IMR-90 (cell line): ENCODE measurements around the gene HMX1. TPM values are rescaled to one million over a fixed set of nuclear protein-coding genes. Genes with fewer than 3 reads are reported as not detected.

ENCODE experiments used
- ATAC-seq: fragments of 200-7000 bp; cut with Tn5 transposase; 2 replicates; pipeline ENCODE4 v1.9.1; 2020; ENCODE audit warnings: low read depth, mild to moderate bottlenecking, moderate library complexity
- BruUV-seq: library from RNA; stranded (reverse); fragments of 400-500 nt; replicated peaks from 2 replicates; lab custom pipeline; 2021; lab: Mats Ljungman, UMichigan
- CTCF ChIA-PET: fragments of 300-600 bp; formaldehyde crosslinking; extraction: SDS; loops from one replicate; lab custom pipeline; 2021; ENCODE audit warnings: antibody characterized with exemption; lab: Yijun Ruan, JAX
- POLR2A ChIA-PET: fragments of 300-600 bp; sonication (Branson Sonifier 250); formaldehyde crosslinking; loops from one replicate; lab custom pipeline; 2022; ENCODE audit warnings: antibody characterized with exemption; ENCODE audit not compliant: unreplicated experiment; lab: Charles Lee
- DNase-seq: peaks from one replicate; pipeline ENCODE4 v3.0.0; 2013
- H2AFZ ChIP-seq: replicated peaks from 2 replicates; pipeline ENCODE3; 2013; ENCODE audit warnings: low read length, mild to moderate bottlenecking; ENCODE audit not compliant: poor library complexity
- H2AK5ac ChIP-seq: 2 replicates; pipeline ENCODE4 v1.6.1; 2013; ENCODE audit warnings: low read depth, low read length, inconsistent platforms
- H2AK9ac ChIP-seq: replicated peaks from 2 replicates; pipeline ENCODE3; 2013; ENCODE audit warnings: mild to moderate bottlenecking, low read depth, low read length, moderate library complexity; ENCODE audit not compliant: poor library complexity
- H2BK120ac ChIP-seq: 2 replicates; pipeline ENCODE4 v1.6.1; 2013; ENCODE audit warnings: low read depth, low read length, inconsistent platforms
- H2BK15ac ChIP-seq: 3 replicates; pipeline ENCODE4 v1.6.1; 2013; ENCODE audit warnings: low read depth, low read length, inconsistent platforms
- H2BK20ac ChIP-seq: 2 replicates; pipeline ENCODE4 v1.6.1; 2013; ENCODE audit warnings: low read depth, mild to moderate bottlenecking, inconsistent platforms, low read length, moderate library complexity
- H2BK5ac ChIP-seq: 2 replicates; pipeline ENCODE4 v1.6.1; 2013; ENCODE audit warnings: mild to moderate bottlenecking, low read depth, low read length, inconsistent platforms; ENCODE audit not compliant: poor library complexity, severe bottlenecking
- H3K14ac ChIP-seq: replicated peaks from 2 replicates; pipeline ENCODE4 v1.6.1; 2013; ENCODE audit warnings: low read depth, low read length, inconsistent platforms
- H3K18ac ChIP-seq: 2 replicates; pipeline ENCODE4 v1.6.1; 2013; ENCODE audit warnings: low read depth, low read length, control low read depth
- H3K23ac ChIP-seq: 2 replicates; pipeline ENCODE4 v1.6.1; 2013; ENCODE audit warnings: low read depth, low read length, inconsistent platforms
- H3K27ac ChIP-seq: 2 replicates; pipeline ENCODE4 v1.5.1; 2013; ENCODE audit warnings: mild to moderate bottlenecking, control low read depth, low read length; ENCODE audit not compliant: insufficient read depth
- H3K27me3 ChIP-seq: 2 replicates; pipeline ENCODE4 v1.6.1; 2013; ENCODE audit warnings: low read length; ENCODE audit not compliant: control insufficient read depth, insufficient read depth
- H3K36me3 ChIP-seq: 2 replicates; pipeline ENCODE4 v1.6.1; 2013; ENCODE audit warnings: low read length, mixed read lengths; ENCODE audit not compliant: control insufficient read depth, insufficient read depth
- H3K4ac ChIP-seq: 2 replicates; pipeline ENCODE4 v1.6.1; 2013; ENCODE audit warnings: low read depth, low read length, inconsistent platforms
- H3K4me1 ChIP-seq: 2 replicates; pipeline ENCODE4 v1.6.1; 2013; ENCODE audit warnings: low read length, mixed read lengths; ENCODE audit not compliant: control insufficient read depth, insufficient read depth
- H3K4me2 ChIP-seq: 2 replicates; pipeline ENCODE4 v1.6.1; 2013; ENCODE audit warnings: low read depth, mild to moderate bottlenecking, control low read depth, low read length, moderate library complexity
- H3K4me3 ChIP-seq: 2 replicates; pipeline ENCODE4 v1.5.1; 2013; ENCODE audit warnings: low read depth, mild to moderate bottlenecking, control low read depth, low read length, moderate library complexity; ENCODE audit not compliant: insufficient read depth
- H3K56ac ChIP-seq: 2 replicates; pipeline ENCODE4 v1.6.1; 2013; ENCODE audit warnings: low read length, inconsistent platforms; ENCODE audit not compliant: insufficient read depth; ENCODE audit errors: extremely low read depth
- H3K79me1 ChIP-seq, 2 experiments: 2 replicates each; pipeline ENCODE4 v1.6.1; 2013; ENCODE audit warnings: low read length in 2 of 2, inconsistent platforms in 1 of 2, low read depth in 1 of 2
- H3K9ac ChIP-seq: 2 replicates; pipeline ENCODE4 v1.6.1; 2013; ENCODE audit warnings: low read depth, low read length, control low read depth
- H3K9me1 ChIP-seq: 2 replicates; pipeline ENCODE4 v1.6.1; 2013; ENCODE audit warnings: low read length, inconsistent platforms; ENCODE audit not compliant: insufficient read depth
- H3K9me3 ChIP-seq: 2 replicates; pipeline ENCODE4 v1.6.1; 2013; ENCODE audit warnings: low read length; ENCODE audit not compliant: control insufficient read depth, insufficient read depth
- H4K20me1 ChIP-seq: 2 replicates; pipeline ENCODE4 v1.6.1; 2013; ENCODE audit warnings: low read length, inconsistent platforms; ENCODE audit not compliant: insufficient read depth
- H4K5ac ChIP-seq: 2 replicates; pipeline ENCODE4 v1.6.1; 2013; ENCODE audit warnings: mild to moderate bottlenecking, low read depth, low read length, control low read depth
- H4K8ac ChIP-seq, 2 experiments: 2 replicates each; pipeline ENCODE4 v1.6.1; 2013; ENCODE audit warnings: low read depth in 2 of 2, low read length in 2 of 2, control low read depth in 1 of 2, inconsistent platforms in 1 of 2
- H4K91ac ChIP-seq: 2 replicates; pipeline ENCODE4 v1.6.1; 2013; ENCODE audit warnings: low read depth, low read length, inconsistent platforms; ENCODE audit not compliant: insufficient read depth
- CEBPB ChIP-seq: IDR thresholded peaks from 2 replicates; pipeline ENCODE4 v1.6.1; 2012; ENCODE audit warnings: low read depth, low read length, improper control_type of control experiment
- NFE2L2 ChIP-seq: fragments of 150-350 bp; IDR thresholded peaks from 2 replicates; pipeline ENCODE4 v1.6.1; 2016; ENCODE audit warnings: low read depth, mild to moderate bottlenecking, low read length
- RFX5 ChIP-seq: IDR thresholded peaks from 2 replicates; pipeline ENCODE4 v1.8.0; 2012; ENCODE audit warnings: low read depth, mild to moderate bottlenecking, low read length, moderate library complexity
- WGBS, 2 experiments: methylation state at CpG; one replicate each; pipeline versions ENCODE4 v1.1.5 to v1.1.7; 2013; ENCODE audit warnings: missing lambda C conversion rate in 2 of 2; ENCODE audit not compliant: insufficient read length in 1 of 2; ENCODE audit errors: extremely low coverage in 2 of 2; 5-methylcytosine and 5-hydroxymethylcytosine counted together
- dilution Hi-C: fragments of 300-500 bp; cut with HindIII; formaldehyde crosslinking; loops from one replicate; pipeline ENCODE4 v1.14.3; 2018; ENCODE audit warnings: low sequenced_read_pairs; ENCODE audit not compliant: unreplicated experiment
- in situ Hi-C: fragments of 300-500 bp; cut with MboI; formaldehyde crosslinking; loops from 3 replicates; pipeline ENCODE4 v1.14.3; 2019; ENCODE audit warnings: low sequenced_read_pairs, inconsistent platforms, mixed read lengths
- intact Hi-C: fragments of 100-400 bp; cut with micrococcal nuclease; formaldehyde crosslinking; loops from 2 replicates; pipeline ENCODE4 v1.10.0; 2022
- polyA plus RNA-seq, 3 experiments: library from polyadenylated mRNA; depleted of rRNA; stranded (reverse); fragments of >200 nt; gene quantifications; 2 replicates each; pipeline ENCODE4 v1.2.3, GENCODE V29; 2012; ENCODE audit warnings: low replicate concordance in 1 of 3
- total RNA-seq: library from RNA; depleted of rRNA; stranded (reverse); fragments of >200 nt; gene quantifications from 2 replicates; pipeline ENCODE4 v1.2.3, GENCODE V29; 2012
- TF ChIP-seq, protein P1 (sequence below): conservative IDR thresholded peaks from 2 replicates; pipeline ENCODE4 v1.5.1; 2012; ENCODE audit warnings: mild to moderate bottlenecking, low read depth, low read length, improper control_type of control experiment
- TF ChIP-seq, protein P2 (sequence below): fragments of 150-350 bp; IDR thresholded peaks from 2 replicates; pipeline ENCODE4 v1.6.1; 2016; ENCODE audit warnings: low read depth, mild to moderate bottlenecking, low read length, moderate library complexity, borderline replicate concordance
- TF ChIP-seq, protein P3 (sequence below): fragments of 150-350 bp; IDR thresholded peaks from 2 replicates; pipeline ENCODE4 v1.6.1; 2017; ENCODE audit warnings: mild to moderate bottlenecking, antibody characterized with exemption, low read length, low read depth

HMX1 gene
- total and polyA plus RNA-seq, 2 of the 4 experiments (the other 2 are of a cell fraction): not detected

DNA sequence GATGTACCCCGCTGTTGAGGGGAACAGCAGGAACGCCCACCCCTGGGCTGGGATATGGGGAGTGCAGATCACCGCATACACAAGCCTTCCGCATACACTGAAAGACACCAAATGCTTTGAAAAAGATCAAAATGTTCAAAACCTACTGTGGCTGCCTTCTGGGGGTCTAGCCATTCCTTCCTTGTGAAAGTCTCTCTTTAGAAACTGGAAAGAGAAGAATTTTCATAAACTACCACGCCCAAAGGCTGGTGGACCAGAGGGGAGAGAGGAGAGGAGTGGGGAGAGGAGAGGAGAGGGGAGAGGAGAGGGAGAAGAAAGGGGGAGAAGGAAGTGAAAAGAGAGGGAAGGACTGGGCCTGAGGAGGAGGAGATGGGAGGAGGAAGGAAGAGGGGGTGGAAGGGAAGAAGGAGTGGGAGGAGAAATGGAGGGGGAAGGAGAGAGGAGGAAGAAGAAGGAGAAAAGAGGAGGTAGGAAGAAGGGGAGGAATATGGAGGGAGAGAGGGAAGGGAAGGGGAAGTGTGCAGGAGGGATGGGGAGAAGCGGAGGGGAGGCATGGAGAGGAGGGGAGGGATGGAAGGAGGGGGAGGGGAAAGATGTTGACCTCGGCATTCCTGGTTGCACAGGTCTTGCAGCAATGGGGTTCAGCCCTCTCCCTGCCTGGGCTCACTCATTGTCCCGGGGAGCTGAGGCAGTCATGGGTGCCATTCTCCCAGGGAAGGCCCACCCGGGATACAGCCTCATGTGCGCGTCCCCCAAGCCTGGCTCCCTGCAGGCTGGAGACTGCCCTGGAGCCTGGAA, 5.5 kb upstream of the HMX1 start:
- Histone ChIP-seq H3K4me1 (no peaks in the 10 kb centered on the region), H3K14ac (no peak overlapping the region), H3K18ac (no peak overlapping the region), H3K27ac (no peak overlapping the region), H4K5ac (no peak overlapping the region), H2BK120ac (no peak overlapping the region), H3K9ac (no peak overlapping the region), H3K4me3 (no peak overlapping the region), H2AFZ (no peak overlapping the region), H2AK9ac (no peak overlapping the region), H3K23ac (no peak overlapping the region), H3K9me3 (no peaks in the 10 kb centered on the region), H2BK20ac (no peak overlapping the region), H4K91ac (no peak overlapping the region), H4K8ac (no peak overlapping the region), H3K4ac (no peak overlapping the region), H3K27me3 (peaks cover 60% of the 10 kb centered on the region), H3K56ac (no peak overlapping the region), H3K79me1 (no peaks in the 10 kb centered on the region), H3K4me2 (no peak overlapping the region), H2AK5ac (no peak overlapping the region), H2BK15ac (no peak overlapping the region), H3K9me1 (no peaks in the 10 kb centered on the region), H3K36me3 (no peaks in the 10 kb centered on the region), H2BK5ac (no peak overlapping the region), H4K20me1 (no peaks in the 10 kb centered on the region)
- WGBS, 2 experiments: 0% methylated on average over 3 of the region's 11 CpGs; no CpG with 5 or more reads in 1 of the 2 experiments
- no TSS peak for BruUV-seq
- no peak for TF ChIP-seq NFE2L2
- TF ChIP-seq, protein P1, sequence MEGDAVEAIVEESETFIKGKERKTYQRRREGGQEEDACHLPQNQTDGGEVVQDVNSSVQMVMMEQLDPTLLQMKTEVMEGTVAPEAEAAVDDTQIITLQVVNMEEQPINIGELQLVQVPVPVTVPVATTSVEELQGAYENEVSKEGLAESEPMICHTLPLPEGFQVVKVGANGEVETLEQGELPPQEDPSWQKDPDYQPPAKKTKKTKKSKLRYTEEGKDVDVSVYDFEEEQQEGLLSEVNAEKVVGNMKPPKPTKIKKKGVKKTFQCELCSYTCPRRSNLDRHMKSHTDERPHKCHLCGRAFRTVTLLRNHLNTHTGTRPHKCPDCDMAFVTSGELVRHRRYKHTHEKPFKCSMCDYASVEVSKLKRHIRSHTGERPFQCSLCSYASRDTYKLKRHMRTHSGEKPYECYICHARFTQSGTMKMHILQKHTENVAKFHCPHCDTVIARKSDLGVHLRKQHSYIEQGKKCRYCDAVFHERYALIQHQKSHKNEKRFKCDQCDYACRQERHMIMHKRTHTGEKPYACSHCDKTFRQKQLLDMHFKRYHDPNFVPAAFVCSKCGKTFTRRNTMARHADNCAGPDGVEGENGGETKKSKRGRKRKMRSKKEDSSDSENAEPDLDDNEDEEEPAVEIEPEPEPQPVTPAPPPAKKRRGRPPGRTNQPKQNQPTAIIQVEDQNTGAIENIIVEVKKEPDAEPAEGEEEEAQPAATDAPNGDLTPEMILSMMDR: no peak
- TF ChIP-seq, protein P2, sequence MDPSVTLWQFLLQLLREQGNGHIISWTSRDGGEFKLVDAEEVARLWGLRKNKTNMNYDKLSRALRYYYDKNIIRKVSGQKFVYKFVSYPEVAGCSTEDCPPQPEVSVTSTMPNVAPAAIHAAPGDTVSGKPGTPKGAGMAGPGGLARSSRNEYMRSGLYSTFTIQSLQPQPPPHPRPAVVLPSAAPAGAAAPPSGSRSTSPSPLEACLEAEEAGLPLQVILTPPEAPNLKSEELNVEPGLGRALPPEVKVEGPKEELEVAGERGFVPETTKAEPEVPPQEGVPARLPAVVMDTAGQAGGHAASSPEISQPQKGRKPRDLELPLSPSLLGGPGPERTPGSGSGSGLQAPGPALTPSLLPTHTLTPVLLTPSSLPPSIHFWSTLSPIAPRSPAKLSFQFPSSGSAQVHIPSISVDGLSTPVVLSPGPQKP: no peak
- no peak for TF ChIP-seq CEBPB
- TF ChIP-seq RFX5: no peak
- TF ChIP-seq, protein P3, sequence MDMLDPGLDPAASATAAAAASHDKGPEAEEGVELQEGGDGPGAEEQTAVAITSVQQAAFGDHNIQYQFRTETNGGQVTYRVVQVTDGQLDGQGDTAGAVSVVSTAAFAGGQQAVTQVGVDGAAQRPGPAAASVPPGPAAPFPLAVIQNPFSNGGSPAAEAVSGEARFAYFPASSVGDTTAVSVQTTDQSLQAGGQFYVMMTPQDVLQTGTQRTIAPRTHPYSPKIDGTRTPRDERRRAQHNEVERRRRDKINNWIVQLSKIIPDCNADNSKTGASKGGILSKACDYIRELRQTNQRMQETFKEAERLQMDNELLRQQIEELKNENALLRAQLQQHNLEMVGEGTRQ: no peak
- ATAC-seq (no peak), DNase-seq (no peak)
- dilution Hi-C loops (no loop called here), intact Hi-C loops (no loop called here), in situ Hi-C loops (no loop called here)
- CTCF ChIA-PET: no interaction called here
- POLR2A ChIA-PET: no interaction called here
